ENCODE results near the gene SDCBP2. TPM values are rescaled to one million over a fixed set of nuclear protein-coding genes. Genes with fewer than 3 reads are reported as not detected.

Gene SDCBP2
- total RNA-seq, 1 experiment from 2014 or later: 4.9 TPM

GRCh38 chr20:1310071-1310470 is 18.9 kb downstream of the SDCBP2 start:
- no peaks in the 10 kb centered on the region for H3K27me3 ChIP-seq
- H3K4me3 ChIP-seq: no peak overlapping the region
- DNase-seq: no peak
- no peaks in the 10 kb centered on the region for H3K9me3 ChIP-seq
- no peaks in the 10 kb centered on the region for H3K36me3 ChIP-seq

DNA sequence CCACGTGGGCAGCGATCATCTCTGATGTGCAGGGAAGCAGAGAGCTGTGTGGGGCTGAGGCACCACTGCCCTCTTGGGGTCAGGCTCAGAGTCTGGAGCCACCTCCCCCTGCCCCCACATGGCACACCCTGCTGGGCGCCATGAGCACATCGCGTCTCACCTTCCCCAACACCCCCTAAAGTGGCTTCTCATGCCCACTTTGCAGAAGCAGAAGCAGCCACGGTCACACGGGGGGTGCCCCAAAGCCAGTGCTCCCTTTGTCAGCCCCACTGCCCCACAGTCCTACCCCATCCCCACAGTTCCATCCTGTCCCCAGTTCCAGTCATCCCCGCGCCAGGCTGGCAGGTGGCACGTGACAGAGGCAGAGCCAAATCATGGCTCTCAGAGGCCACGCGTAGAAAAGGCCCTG is 19.5 kb downstream of the SDCBP2 start:
- Histone ChIP-seq H3K9me3 (no peaks in the 10 kb centered on the region), H3K36me3 (no peaks in the 10 kb centered on the region), H3K4me3 (no peak overlapping the region), H3K27me3 (no peaks in the 10 kb centered on the region)
- no peak for DNase-seq

GRCh38 chr20:1308702-1309095 is 20.2 kb downstream of the SDCBP2 start:
- H3K36me3 ChIP-seq: no peaks in the 10 kb centered on the region
- no peaks in the 10 kb centered on the region for H3K9me3 ChIP-seq
- no peak for DNase-seq
- H3K27me3 ChIP-seq: no peaks in the 10 kb centered on the region
- no peak overlapping the region for H3K4me3 ChIP-seq

- Histone ChIP-seq H3K36me3 (no peaks in the 10 kb centered on the region), H3K9me3 (no peaks in the 10 kb centered on the region), H3K27me3 (no peaks in the 10 kb centered on the region), H3K4me3 (no peak overlapping the region)
- no peak for DNase-seq
Measured at GRCh38 chr20:1308067-1308701, 20.8 kb downstream of the SDCBP2 start.

DNA sequence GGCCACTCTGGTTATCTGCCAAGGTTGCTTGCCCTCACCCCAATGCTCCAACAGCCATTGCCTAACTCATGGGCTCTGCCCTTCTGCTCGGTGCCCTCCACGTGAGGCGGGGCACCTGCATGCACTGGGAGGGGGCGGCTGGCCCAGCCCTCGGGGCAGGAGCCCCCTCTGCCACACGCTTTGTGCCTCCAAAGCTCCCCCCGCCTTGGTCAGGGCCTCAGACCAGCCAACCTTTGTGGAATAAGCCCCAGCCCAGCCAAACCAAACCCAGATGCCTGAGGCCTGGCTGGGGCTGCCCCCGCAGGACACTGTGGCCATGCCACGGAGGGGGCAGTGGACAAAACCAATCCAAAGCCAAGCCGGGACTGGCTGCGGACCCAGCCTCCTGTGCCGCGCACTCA is 21.4 kb downstream of the SDCBP2 start:
- Histone ChIP-seq H3K4me3 (no peak overlapping the region), H3K9me3 (no peaks in the 10 kb centered on the region), H3K36me3 (no peaks in the 10 kb centered on the region), H3K27me3 (no peaks in the 10 kb centered on the region)
- no peak for DNase-seq

DNA sequence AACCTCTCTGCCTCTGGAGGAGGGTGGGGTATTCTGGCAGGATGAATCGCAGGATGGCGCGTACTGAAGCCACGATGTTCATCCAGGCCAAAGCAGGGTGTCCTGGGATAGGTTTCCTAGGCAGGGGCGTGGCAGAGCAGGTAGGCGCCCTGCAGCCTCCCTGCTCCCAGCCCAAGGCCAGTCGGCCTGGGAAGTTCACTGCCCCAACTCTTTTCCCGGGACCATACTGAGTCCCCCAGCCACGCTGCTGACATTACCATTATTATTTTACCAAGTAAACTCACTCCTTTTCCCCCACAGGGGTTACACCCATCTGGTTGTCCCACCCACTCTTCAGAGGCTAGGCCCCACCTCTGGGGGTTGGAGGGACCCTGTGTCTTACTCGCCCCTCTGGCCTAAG is 21.8 kb downstream of the SDCBP2 start:
- DNase-seq: no peak
- H3K4me3 ChIP-seq: no peak overlapping the region
- H3K9me3 ChIP-seq: no peaks in the 10 kb centered on the region
- no peaks in the 10 kb centered on the region for H3K27me3 ChIP-seq
- no peaks in the 10 kb centered on the region for H3K36me3 ChIP-seq

GRCh38 chr20:1306316-1307135 is 22.4 kb downstream of the SDCBP2 start:
- Histone ChIP-seq H3K27me3 (no peaks in the 10 kb centered on the region), H3K36me3 (no peaks in the 10 kb centered on the region), H3K4me3 (no peak overlapping the region), H3K9me3 (no peaks in the 10 kb centered on the region)
- DNase-seq: no peak

DNA sequence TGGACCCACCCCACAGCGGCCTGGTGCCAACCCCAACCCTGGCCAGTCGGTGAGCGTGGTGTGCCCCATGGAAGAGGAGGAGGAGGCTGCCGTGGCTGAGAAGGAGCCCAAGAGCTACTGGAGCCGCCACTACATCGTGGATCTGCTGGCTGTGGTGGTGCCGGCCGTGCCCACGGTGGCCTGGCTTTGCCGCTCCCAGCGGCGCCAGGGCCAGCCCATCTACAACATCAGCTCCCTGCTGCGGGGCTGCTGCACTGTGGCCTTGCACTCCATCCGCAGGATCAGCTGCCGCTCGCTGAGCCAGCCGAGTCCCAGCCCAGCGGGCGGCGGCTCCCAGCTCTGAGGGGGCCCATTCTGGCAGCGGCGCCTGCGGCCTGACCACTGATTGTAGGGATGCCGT is 23.2 kb downstream of the SDCBP2 start:
- no peaks in the 10 kb centered on the region for H3K9me3 ChIP-seq

GRCh38 chr20:1304710-1305515 is 24.0 kb downstream of the SDCBP2 start:
- H3K4me3 ChIP-seq: no peak overlapping the region
- H3K27me3 ChIP-seq: no peaks in the 10 kb centered on the region
- no peak for DNase-seq
- H3K9me3 ChIP-seq: no peaks in the 10 kb centered on the region
- H3K36me3 ChIP-seq: no peaks in the 10 kb centered on the region

More for the DNA sequence above, 23.2 kb downstream of the SDCBP2 start:
- H3K36me3 ChIP-seq: no peaks in the 10 kb centered on the region
- no peak for DNase-seq
- no peaks in the 10 kb centered on the region for H3K27me3 ChIP-seq
- H3K4me3 ChIP-seq: no peak overlapping the region

DNA sequence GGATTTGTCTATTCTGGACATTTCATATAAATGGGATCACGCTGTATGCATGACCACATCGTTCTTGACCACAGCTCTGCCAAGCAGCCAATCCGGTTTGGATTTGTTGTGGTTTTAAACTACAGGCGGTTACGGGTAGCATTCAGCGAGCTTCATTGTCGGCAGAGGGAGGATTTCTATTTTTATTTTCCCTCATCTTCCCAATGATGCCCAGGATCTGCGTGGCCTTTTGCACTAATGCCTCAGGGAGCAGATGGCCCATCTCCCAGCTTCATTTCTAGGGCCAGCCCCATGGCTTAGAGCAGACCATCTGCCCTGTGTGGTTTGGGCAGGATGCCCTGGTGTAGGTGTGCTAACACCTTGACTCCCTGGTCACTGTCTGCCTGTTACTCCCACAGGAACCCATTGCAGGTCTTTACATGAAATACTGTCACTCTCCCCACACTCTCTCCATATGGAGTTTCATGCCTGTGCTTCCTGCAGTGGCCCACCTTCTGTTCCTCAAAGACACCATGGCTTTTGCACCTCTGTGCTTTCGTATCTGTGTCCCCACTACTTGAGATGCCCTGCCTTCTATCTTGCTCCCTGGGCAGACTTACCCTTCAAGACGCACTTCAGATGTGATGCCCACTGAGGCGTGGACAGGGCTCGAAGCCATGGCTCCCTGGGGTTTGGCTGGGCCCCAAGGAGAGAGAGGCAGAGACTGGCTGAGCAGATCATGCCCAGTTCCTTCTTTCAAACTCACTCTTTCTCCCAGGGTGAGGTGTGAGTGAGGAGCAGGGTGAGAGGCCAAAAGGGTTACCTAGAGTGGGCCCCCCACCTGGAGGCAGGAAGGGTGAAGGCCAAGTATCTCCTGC is 26.0 kb downstream of the SDCBP2 start:
- DNase-seq: no peak
- Histone ChIP-seq H3K4me3 (no peak overlapping the region), H3K9me3 (no peaks in the 10 kb centered on the region), H3K27me3 (no peaks in the 10 kb centered on the region), H3K36me3 (no peaks in the 10 kb centered on the region)

- no peaks in the 10 kb centered on the region for H3K36me3 ChIP-seq
- peak; percentile 60 for DNase-seq
- no peaks in the 10 kb centered on the region for H3K27me3 ChIP-seq
- H3K9me3 ChIP-seq: no peaks in the 10 kb centered on the region
- no peak overlapping the region for H3K4me3 ChIP-seq
Measured at GRCh38 chr20:1301031-1301529, 27.9 kb downstream of the SDCBP2 start.

GRCh38 chr20:1300083-1300840 is 28.7 kb downstream of the SDCBP2 start:
- no peak for DNase-seq
- no peaks in the 10 kb centered on the region for H3K36me3 ChIP-seq
- no peak overlapping the region for H3K4me3 ChIP-seq
- no peaks in the 10 kb centered on the region for H3K27me3 ChIP-seq
- H3K9me3 ChIP-seq: no peaks in the 10 kb centered on the region

- peak; percentile 12 for DNase-seq
- Histone ChIP-seq H3K36me3 (no peaks in the 10 kb centered on the region), H3K27me3 (no peaks in the 10 kb centered on the region), H3K4me3 (no peak overlapping the region), H3K9me3 (no peaks in the 10 kb centered on the region)
Measured at GRCh38 chr20:1299522-1299921, 29.4 kb downstream of the SDCBP2 start.

- no peak overlapping the region for H3K4me3 ChIP-seq
Measured at GRCh38 chr20:1298888-1299511, 29.9 kb downstream of the SDCBP2 start.

GRCh38 chr20:1298166-1298565 is 30.8 kb downstream of the SDCBP2 start:
- Histone ChIP-seq H3K4me3 (no peak overlapping the region), H3K9me3 (no peaks in the 10 kb centered on the region), H3K27me3 (no peaks in the 10 kb centered on the region), H3K36me3 (no peaks in the 10 kb centered on the region)
- no peak for DNase-seq

More at GRCh38 chr20:1298888-1299511, 29.9 kb downstream of the SDCBP2 start:
- H3K27me3 ChIP-seq: no peaks in the 10 kb centered on the region
- no peaks in the 10 kb centered on the region for H3K9me3 ChIP-seq
- no peak for DNase-seq
- no peaks in the 10 kb centered on the region for H3K36me3 ChIP-seq
